HG03175 (cell line): ENCODE data around the gene ATP8A2.
"Not testable (repeated sequence)": the region's sequence is repeated elsewhere in the genome, so short reads cannot be mapped to it uniquely, and the experiment has no call there.

Source experiments
- ATAC-seq: cut with Tn5 transposase; IDR thresholded peaks from one replicate; pipeline ENCODE4 v1.9.1; 2021; ENCODE audit warnings: mild to moderate bottlenecking, moderate library complexity; ENCODE audit not compliant: unreplicated experiment

ATP8A2 gene

GRCh38 chr13:25371875-25372283, at the start of gene ATP8A2:
TSS of gene ATP8A2 (plus strand) at chr13:25371974. CDS start at chr13:25372213, 239 bp downstream.
- no peak for ATAC-seq

GRCh38 chr13:25324100-25324499, 47.7 kb upstream of the ATP8A2 start:
- ATAC-seq = no peak

- ATAC-seq = no peak
Measured at GRCh38 chr13:25329706-25330105, 42.1 kb upstream of the ATP8A2 start.

- ATAC-seq = no peak
Measured at GRCh38 chr13:25330541-25330940, 41.2 kb upstream of the ATP8A2 start.

GRCh38 chr13:25335856-25336255, 35.9 kb upstream of the ATP8A2 start:
- no peak for ATAC-seq

- no peak for ATAC-seq
Measured at GRCh38 chr13:25345576-25345975, 26.2 kb upstream of the ATP8A2 start.

- no peak for ATAC-seq
Measured at GRCh38 chr13:25347151-25347550, 24.6 kb upstream of the ATP8A2 start.

- ATAC-seq = no peak
Measured at GRCh38 chr13:25351404-25351803, 20.4 kb upstream of the ATP8A2 start.

GRCh38 chr13:25352230-25352629, 19.5 kb upstream of the ATP8A2 start:
- ATAC-seq = no peak

- ATAC-seq = no peak
Measured at GRCh38 chr13:25352806-25353205, 19.0 kb upstream of the ATP8A2 start.

- ATAC-seq = no peak
Measured at GRCh38 chr13:25353344-25353743, 18.4 kb upstream of the ATP8A2 start.

GRCh38 chr13:25354377-25354776, 17.4 kb upstream of the ATP8A2 start:
- ATAC-seq = no peak

GRCh38 chr13:25360443-25360842, 11.3 kb upstream of the ATP8A2 start:
- ATAC-seq = not testable (repeated sequence)

GRCh38 chr13:25365720-25366235, 6.0 kb upstream of the ATP8A2 start:
- ATAC-seq = no peak

- ATAC-seq = no peak
Measured at GRCh38 chr13:25371158-25371874, 458 bp upstream of the ATP8A2 start.

- no peak for ATAC-seq
Measured at GRCh38 chr13:25372284-25373081, 709 bp downstream of the ATP8A2 start.

- ATAC-seq = no peak
Measured at GRCh38 chr13:25375727-25376358, 4.1 kb downstream of the ATP8A2 start.

- ATAC-seq = no peak
Measured at GRCh38 chr13:25377244-25377962, 5.6 kb downstream of the ATP8A2 start.

- no peak for ATAC-seq
Measured at GRCh38 chr13:25378528-25378927, 6.8 kb downstream of the ATP8A2 start.

GRCh38 chr13:25379011-25379410, 7.2 kb downstream of the ATP8A2 start:
- no peak for ATAC-seq

GRCh38 chr13:25380082-25380481, 8.3 kb downstream of the ATP8A2 start:
- ATAC-seq = no peak
